Peyer's patch (tissue), 4 donors: ENCODE results near the gene NEU4. TPM values are rescaled to one million over a fixed set of nuclear protein-coding genes. Genes with fewer than 3 reads are reported as not detected.
"Not testable (repeated sequence)": the region's sequence is repeated elsewhere in the genome, so short reads cannot be mapped to it uniquely, and the experiment has no call there.

ENCODE experiments used
- DNase-seq, 3 donors: peaks; one replicate each; pipeline ENCODE4 v3.0.0-alpha.2; 2017 to 2019
- H3K27ac ChIP-seq, 4 donors: fragments of 200-600 bp; sonication (generic); one replicate each; pipeline ENCODE4 v1.5.1; 2016 to 2019
- H3K27me3 ChIP-seq, 2 donors: fragments of 200-600 bp; sonication (generic); one replicate each; pipeline ENCODE4 v1.5.1; 2019
- H3K36me3 ChIP-seq, 3 donors: fragments of 200-600 bp; sonication (generic); one replicate each; pipeline ENCODE4 v1.5.1; 2016 to 2019
- H3K4me1 ChIP-seq, 4 donors: fragments of 200-600 bp; sonication (generic); one replicate each; pipeline ENCODE4 v1.5.1; 2016 to 2019
- H3K4me3 ChIP-seq, 4 donors: fragments of 200-600 bp; sonication (generic); 1 replicate in 3 of 4; 2 replicates in 1 of 4; pipeline ENCODE4 v1.5.1; 2016 to 2019; ENCODE audit warnings: mild to moderate bottlenecking in 1 of 4
- H3K9me3 ChIP-seq, 4 donors: fragments of 200-600 bp; sonication (generic); one replicate each; pipeline ENCODE4 v1.5.1; 2016 to 2019; ENCODE audit warnings: mild to moderate bottlenecking in 1 of 4
- CTCF ChIP-seq, 6 experiments: fragments of 450-650 bp in 4 of 6; fragments of 200-600 bp in 2 of 6; sonication (generic) in 1 of 6; IDR thresholded peaks; one replicate each; pipeline ENCODE4 v1.5.1; 2017 to 2019; ENCODE audit warnings: antibody characterized with exemption in 6 of 6, mild to moderate bottlenecking in 3 of 6, moderate library complexity in 1 of 6
- POLR2A ChIP-seq, 2 donors: fragments of 450-650 bp; IDR thresholded peaks; one replicate each; pipeline ENCODE4 v1.5.1; 2017; ENCODE audit warnings: antibody characterized with exemption in 2 of 2, mild to moderate bottlenecking in 2 of 2, moderate library complexity in 2 of 2
- total RNA-seq, 4 donors: library from RNA; depleted of rRNA; stranded (reverse); fragments of >200 nt; gene quantifications; one replicate each; pipeline ENCODE4 v1.1.0, GENCODE V29; 2016

NEU4 gene
- total RNA-seq, 4 donors from 2014 or later, result 35.5 to 73.3 (median 55.9) TPM

- no peak for DNase-seq
- Histone ChIP-seq H3K4me3 (no peak overlapping the region), H3K9me3 (no peaks in the 10 kb centered on the region), H3K4me1 (peaks cover 0 to 6% (median 0%) of the 10 kb centered on the region in 4 donors), H3K36me3 (no peaks in the 10 kb centered on the region), H3K27ac (no peak overlapping the region), H3K27me3 (no peaks in the 10 kb centered on the region)
- TF ChIP-seq CTCF (IDR thresholded peaks at IDR 0.05) (no peak), POLR2A (IDR thresholded peaks at IDR 0.05) (no peak)
Observed at GRCh38 chr2:241814643-241815476, 5.9 kb downstream of the NEU4 start.

GRCh38 chr2:241815477-241816430 lies 6.8 kb downstream of the NEU4 start:
- TF ChIP-seq POLR2A (IDR thresholded peaks at IDR 0.05) (no peak), CTCF (IDR thresholded peaks at IDR 0.05) (no peak)
- Histone ChIP-seq H3K27ac (no peak overlapping the region), H3K36me3 (no peaks in the 10 kb centered on the region), H3K4me3 (no peak overlapping the region), H3K27me3 (no peaks in the 10 kb centered on the region), H3K9me3 (no peaks in the 10 kb centered on the region), H3K4me1 (peaks cover 0 to 6% (median 0%) of the 10 kb centered on the region in 4 donors)
- DNase-seq, result no peak

GRCh38 chr2:241816431-241817121 lies 7.6 kb downstream of the NEU4 start:
- no peaks in the 10 kb centered on the region for H3K27me3 ChIP-seq
- no peaks in the 10 kb centered on the region for H3K36me3 ChIP-seq
- no peak for DNase-seq
- H3K4me3 ChIP-seq, result no peak overlapping the region
- no peak for TF ChIP-seq POLR2A (IDR thresholded peaks at IDR 0.05)
- no peak for TF ChIP-seq CTCF (IDR thresholded peaks at IDR 0.05)
- H3K27ac ChIP-seq, result no peak overlapping the region
- H3K4me1 ChIP-seq, result peaks cover 0 to 6% (median 0%) of the 10 kb centered on the region in 4 donors
- no peaks in the 10 kb centered on the region for H3K9me3 ChIP-seq

- TF ChIP-seq POLR2A (IDR thresholded peaks at IDR 0.05) (no peak), CTCF (IDR thresholded peaks at IDR 0.05) (no peak)
- H3K27me3 ChIP-seq, result no peaks in the 10 kb centered on the region
- peak in 2 of 3 donors; percentile 46 to 50 for DNase-seq
- H3K36me3 ChIP-seq, result no peaks in the 10 kb centered on the region
- no peaks in the 10 kb centered on the region for H3K9me3 ChIP-seq
- no peak overlapping the region for H3K4me3 ChIP-seq
- no peak overlapping the region for H3K27ac ChIP-seq
- H3K4me1 ChIP-seq, result peaks cover 0 to 6% (median 0%) of the 10 kb centered on the region in 4 donors
Observed at GRCh38 chr2:241817126-241817820, 8.3 kb downstream of the NEU4 start.

GRCh38 chr2:241817821-241818215 lies 8.8 kb downstream of the NEU4 start:
- not testable (repeated sequence) for H3K27ac ChIP-seq, H3K4me3 ChIP-seq, DNase-seq, H3K36me3 ChIP-seq, H3K9me3 ChIP-seq, H3K27me3 ChIP-seq, H3K4me1 ChIP-seq
